Esophagus mucosa (tissue), 1 donor: ENCODE data around the gene RABEP2. TPM values are rescaled to one million over a fixed set of nuclear protein-coding genes. Genes with fewer than 3 reads are reported as not detected.
"Not testable (repeated sequence)": the region's sequence is repeated elsewhere in the genome, so short reads cannot be mapped to it uniquely, and the experiment has no call there.

Source experiments
- ATAC-seq: fragments of 200-7000 bp; cut with Tn5 transposase; one replicate; pipeline ENCODE4 v1.9.1; 2020
- total RNA-seq: library from RNA; stranded (reverse); gene quantifications from one replicate; pipeline ENCODE4 v1.2.4, GENCODE V29; 2023
- donor health status: DM: yes; HTN: yes; CAD: no.

The RABEP2 gene
- total RNA-seq, 1 donor from 2014 or later: 15.8 TPM

GRCh38 chr16:28878083-28878926 is 46.7 kb downstream of the RABEP2 start, which contains the start of gene ATP2A1:
TSS of gene ATP2A1 (plus strand) at chr16:28878488. CDS start at chr16:28878672, 184 bp downstream.
- ATAC-seq: no peak

GRCh38 chr16:28877655-28878000 is 47.4 kb downstream of the RABEP2 start:
- no peak for ATAC-seq

GRCh38 chr16:28876973-28877654 is 47.9 kb downstream of the RABEP2 start:
- ATAC-seq: no peak

GRCh38 chr16:28876019-28876659 is 48.9 kb downstream of the RABEP2 start:
- no peak for ATAC-seq

DNA sequence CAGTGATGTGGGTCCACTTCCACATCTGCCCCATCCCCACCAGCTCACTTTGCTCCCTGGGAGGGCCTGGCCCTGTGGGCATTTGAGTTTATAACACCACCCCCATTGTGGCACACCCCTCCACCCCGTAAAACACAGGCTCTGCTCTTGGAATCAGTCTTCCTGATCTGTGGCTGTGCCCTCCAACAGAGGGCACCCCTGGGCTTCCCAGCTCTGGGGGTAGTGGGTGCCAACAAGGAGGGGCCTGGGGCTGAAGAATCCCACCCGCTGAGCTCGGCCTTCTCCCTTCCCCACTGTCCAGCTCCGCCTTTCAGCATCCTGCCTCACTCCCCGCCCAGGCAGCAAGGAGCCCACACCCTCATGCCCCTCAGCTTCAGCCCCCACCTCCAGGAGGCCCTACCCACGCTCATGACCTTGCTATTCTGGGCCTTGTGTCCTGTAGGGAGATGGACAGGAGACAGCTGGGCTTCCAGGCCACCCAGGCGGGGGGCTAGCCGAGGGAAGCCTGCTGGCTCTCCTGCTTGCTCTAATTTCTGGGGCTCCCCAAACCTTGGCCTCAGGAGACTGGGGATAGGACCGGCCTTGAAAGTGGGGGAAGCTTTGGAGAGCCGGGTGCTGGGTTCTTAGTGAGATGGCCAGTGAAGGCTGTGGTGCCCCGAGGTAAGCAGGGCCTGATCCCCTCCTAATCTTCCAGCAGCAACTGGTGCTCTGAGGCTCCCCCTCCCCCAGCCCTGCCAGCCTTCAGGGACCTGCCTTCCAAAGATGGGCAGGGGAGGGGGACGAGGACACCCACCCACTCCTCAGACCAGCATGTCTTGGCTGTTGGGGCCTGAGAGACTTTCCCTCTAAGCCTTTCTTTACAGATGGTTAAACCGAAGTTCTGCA is 49.7 kb downstream of the RABEP2 start:
- ATAC-seq: no peak

DNA sequence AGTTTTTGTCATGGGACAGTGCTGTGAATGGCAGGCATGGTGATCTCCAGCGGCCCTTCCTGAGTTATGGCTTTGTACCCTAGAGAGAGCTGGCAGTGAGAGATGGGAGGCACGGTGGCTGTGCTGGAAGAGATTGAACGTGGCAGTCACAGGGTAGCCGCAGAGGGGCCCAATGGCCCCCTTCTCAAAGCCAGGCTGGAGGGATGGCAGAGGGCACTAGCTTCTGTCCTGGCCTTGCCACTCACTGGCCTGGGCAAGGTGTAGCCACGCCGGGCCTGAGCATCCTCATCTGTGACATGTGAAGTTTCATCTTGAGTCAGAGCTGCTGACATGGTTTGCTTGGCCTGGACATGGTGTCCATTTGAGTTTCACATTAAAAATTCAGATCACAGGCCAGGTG is 50.6 kb downstream of the RABEP2 start:
- ATAC-seq: no peak

DNA sequence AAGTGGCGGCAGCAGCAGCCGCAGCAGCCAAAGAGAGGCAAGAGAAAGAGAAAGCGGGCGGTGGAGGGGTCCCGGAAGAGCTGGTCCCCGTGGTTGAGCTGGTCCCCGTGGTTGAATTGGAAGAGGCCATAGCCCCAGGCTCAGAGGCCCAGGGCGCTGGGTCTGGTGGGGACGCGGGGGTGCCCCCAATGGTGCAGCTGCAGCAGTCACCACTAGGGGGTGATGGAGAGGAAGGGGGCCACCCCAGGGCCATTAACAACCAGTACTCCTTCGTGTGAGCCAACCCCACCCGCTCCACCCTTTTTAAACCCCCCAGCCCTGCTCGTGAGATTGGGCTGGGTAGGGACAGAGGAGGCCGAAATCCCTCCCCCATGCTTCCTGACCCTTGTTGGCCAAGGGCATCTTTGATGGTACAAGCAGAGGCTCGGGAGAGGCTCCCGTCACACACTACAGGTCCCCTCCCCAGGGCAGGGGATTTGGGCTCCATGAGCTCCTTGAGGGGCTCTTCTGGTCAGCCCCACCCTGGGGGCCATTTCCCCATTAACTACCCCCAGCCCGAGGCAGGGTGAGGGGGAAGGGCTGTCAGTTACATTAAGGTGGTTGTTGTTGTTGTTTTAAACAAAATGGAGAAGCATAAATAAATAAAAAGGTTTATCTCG is 51.4 kb downstream of the RABEP2 start:
- ATAC-seq: peak; percentile 37

- peak; percentile 8 for ATAC-seq
Observed at GRCh38 chr16:28872952-28873351, 52.1 kb downstream of the RABEP2 start.

DNA sequence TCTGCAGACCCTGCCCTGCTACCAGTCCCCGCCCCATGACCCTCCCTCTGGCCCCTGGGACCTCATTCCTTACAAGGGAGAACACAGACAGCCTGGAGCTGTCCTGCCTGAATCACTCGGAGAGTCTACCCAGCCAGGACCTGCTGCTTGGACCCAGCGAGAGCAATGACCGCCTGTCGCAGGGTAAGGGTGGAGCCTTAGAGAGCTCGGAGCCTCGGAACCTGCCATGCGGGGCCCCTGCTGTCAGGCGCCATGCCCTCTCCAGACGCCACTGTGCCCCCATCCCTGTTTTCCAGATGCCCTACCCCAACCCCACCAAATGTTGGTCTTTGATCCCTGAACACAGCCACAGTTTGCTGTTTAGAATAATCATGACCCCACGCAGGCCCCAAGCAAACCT is 55.8 kb downstream of the RABEP2 start:
- ATAC-seq: no peak

GRCh38 chr16:28867646-28868045 is 57.4 kb downstream of the RABEP2 start:
- ATAC-seq: not testable (repeated sequence)

DNA sequence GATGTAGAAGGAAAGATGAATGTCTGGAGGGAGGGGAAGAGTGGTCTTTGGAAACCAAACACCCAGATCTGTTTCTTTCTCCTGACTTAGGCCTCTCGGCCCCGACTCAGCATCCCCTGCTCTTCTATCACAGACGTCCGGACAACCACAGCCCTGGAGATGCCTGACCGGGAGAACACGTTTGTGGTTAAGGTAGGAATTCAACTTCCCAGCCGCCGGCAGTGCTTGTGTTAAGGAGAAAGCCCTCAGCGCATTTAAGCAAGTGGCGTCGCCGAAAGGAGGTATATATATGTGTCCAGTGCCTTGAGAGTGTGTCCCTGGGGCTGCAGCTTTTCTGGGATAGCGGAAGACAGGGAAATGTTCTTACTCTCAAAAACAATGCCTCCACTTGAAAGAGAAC is 57.8 kb downstream of the RABEP2 start:
- no peak for ATAC-seq

- no peak for ATAC-seq
Observed at GRCh38 chr16:28866454-28866804, 58.6 kb downstream of the RABEP2 start.

GRCh38 chr16:28865722-28866453 is 59.1 kb downstream of the RABEP2 start:
- ATAC-seq: no peak

DNA sequence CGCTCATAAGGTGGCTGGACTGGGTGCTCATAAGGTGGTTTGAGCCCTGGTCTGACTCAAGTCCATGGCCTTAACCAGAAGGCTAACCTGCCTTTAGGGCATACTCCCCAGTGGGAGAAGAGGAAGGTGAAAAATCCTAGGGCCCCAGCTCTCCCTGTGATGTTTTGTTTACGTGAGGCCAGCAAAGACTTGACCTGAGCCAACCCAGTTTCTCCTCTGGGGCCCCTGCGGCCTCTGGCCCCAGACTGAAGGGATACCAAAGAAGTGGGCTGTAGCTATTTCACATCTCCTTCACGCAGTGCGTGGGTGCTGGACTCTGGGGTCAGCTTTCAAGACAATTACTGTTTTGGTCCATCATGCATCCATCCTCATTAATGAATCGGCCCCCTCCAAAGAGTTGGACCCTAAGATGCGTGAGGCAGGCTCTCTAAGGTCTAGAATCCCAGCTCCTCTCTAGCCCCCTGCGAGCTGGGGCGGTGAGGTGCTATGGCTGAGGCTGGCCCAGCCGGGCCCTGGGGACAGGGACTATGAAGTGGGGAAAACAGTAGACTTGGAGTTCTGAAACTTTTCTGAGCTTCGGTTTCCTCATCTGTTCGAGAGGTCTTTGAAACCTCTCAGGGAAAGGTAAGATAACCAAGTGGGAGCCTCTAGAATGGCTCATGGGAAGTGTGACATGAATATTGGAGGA is 59.9 kb downstream of the RABEP2 start:
- ATAC-seq: no peak

- peak; percentile 25 for ATAC-seq
Observed at GRCh38 chr16:28863929-28864793, 60.9 kb downstream of the RABEP2 start.

DNA sequence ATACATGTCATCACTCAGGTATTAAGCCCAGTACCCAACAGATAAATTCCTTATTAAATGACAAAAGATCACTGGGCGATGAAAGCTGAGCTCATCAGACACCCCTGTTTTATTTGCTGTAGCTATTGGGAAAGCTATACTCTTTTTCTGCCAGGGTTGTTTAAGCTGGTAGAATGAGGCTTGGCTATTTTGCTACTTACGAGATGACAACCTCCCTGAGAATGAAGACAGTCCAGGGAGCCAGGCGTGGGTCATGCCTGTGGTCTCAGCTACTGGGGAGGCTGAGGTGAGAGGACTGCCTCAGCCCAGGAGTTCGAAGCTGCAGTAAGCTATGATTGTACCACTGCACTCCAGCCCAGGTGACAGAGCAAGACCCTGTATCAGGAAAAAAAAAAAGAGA is 65.7 kb downstream of the RABEP2 start:
- ATAC-seq: no peak

GRCh38 chr16:28858421-28858820 is 66.6 kb downstream of the RABEP2 start:
- ATAC-seq: no peak
